ENCODE results near the gene ADAM8. TPM values are rescaled to one million over a fixed set of nuclear protein-coding genes. Genes with fewer than 3 reads are reported as not detected.

The ADAM8 gene
- total and polyA plus RNA-seq, 2 of the 8 experiments (the other 6 are each of a cell fraction or from before 2014, with no cell fraction given): 4.6 TPM

DNA sequence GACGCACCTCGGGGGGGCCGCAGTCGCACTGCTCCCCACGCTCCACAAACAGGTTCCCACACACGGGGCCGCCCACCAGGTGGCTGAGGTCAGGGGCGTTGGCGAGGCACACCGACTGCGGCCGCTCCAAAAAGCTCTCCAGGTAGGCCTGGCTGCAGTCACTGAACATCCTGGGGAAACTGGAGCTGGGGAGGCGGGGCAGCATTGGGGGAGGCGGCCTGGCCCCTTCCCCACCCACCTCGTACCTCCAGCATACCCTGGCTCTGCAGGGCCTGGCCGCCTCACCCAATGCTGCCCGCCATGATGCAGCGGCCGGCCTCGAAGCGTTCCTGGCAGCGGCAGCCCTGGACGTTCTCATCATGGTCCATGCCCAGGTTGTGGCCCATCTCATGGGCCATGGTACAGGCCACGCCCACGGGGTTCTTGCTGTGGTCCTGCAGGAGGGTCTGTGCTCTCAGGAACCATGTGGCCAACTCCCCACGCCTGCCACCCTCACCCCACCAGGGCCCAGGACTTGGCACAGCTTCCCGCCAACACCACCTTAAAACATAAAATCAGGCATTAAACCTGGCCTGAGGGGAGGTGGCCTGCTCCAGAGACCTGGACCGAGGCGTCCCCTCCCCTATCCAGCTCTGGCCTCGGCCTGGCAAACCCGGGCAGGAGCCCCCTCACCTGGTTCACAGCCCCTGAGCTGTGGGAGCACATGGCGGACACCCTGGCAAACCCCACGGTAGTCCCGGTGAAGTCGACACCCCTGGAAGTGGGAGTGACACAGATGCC, 5.0 kb downstream of the ADAM8 start:
- Histone ChIP-seq H4K5ac (ENCODE audit: insufficient read length, low read depth, low read length) (no peak overlapping the region), H3K4me3 (ENCODE audit: extremely low read depth in 1 of 4, insufficient read depth in 2 of 4, low read depth in 3 of 4, low read length in 4 of 4) (no peak overlapping the region), H3K27me3 (replicated peaks in 1 of 4; ENCODE audit: control insufficient read depth in 3 of 4, extremely low read depth in 1 of 4, insufficient read depth in 3 of 4, low read length in 3 of 4) (peaks cover 0 to 7% (median 4%) of the 10 kb centered on the region in 4 experiments; a peak in 6 of 7 replicates), H3K23ac (ENCODE audit: insufficient read length) (no peak overlapping the region), H3K9me3 (ENCODE audit: insufficient read depth in 2 of 2, low read depth in 1 of 2, low read length in 1 of 2) (no peaks in the 10 kb centered on the region), H3K4me1 (replicated peaks in 1 of 4; ENCODE audit: control insufficient read depth in 3 of 4, insufficient read depth in 4 of 4, low read length in 3 of 4) (peaks cover 0 to 10% (median 2%) of the 10 kb centered on the region in 4 experiments; a peak in 5 of 7 replicates), H3K14ac (ENCODE audit: insufficient read length) (no peak overlapping the region), H2BK120ac (replicated peaks; ENCODE audit: low read depth, low read length) (no peak overlapping the region), H4K91ac (replicated peaks; ENCODE audit: insufficient read length, low read length) (no peak overlapping the region), H4K8ac (ENCODE audit: extremely low read depth, insufficient read depth, low read length) (no peak overlapping the region), H2AFZ (ENCODE audit: low read length) (no peak overlapping the region), H3K23me2 (ENCODE audit: low read depth, low read length) (peaks cover 5% of the 10 kb centered on the region; the same call in 1 of the 2 replicates), H4K20me1 (replicated peaks in 1 of 2; ENCODE audit: control insufficient read depth in 1 of 2, insufficient read depth in 2 of 2, low read length in 2 of 2) (peaks cover 0 to 5% of the 10 kb centered on the region in 2 experiments), H2BK20ac (ENCODE audit: low read length) (no peak overlapping the region), H2BK15ac (ENCODE audit: low read length) (no peak overlapping the region), H3K27ac (ENCODE audit: low read depth, low read length) (no peak overlapping the region), H2AK5ac (ENCODE audit: low read depth, low read length) (no peak overlapping the region), H3K4ac (replicated peaks; ENCODE audit: insufficient read length, low read depth, low read length) (no peak overlapping the region), H3K4me2 (ENCODE audit: insufficient read depth in 1 of 2, low read depth in 2 of 2, low read length in 2 of 2) (no peak overlapping the region), H3K36me3 (ENCODE audit: control insufficient read depth in 2 of 4, insufficient read depth in 4 of 4, low read length in 3 of 4) (no peaks in the 10 kb centered on the region), H2BK5ac (ENCODE audit: low read depth, low read length) (no peak overlapping the region), H3K79me1 (ENCODE audit: low read depth, low read length) (no peaks in the 10 kb centered on the region), H3K9ac (replicated peaks in 1 of 4; ENCODE audit: extremely low read depth in 1 of 4, low read depth in 3 of 4, low read length in 3 of 4) (no peak overlapping the region), H3K56ac (replicated peaks; ENCODE audit: insufficient read length, low read depth, low read length) (no peak overlapping the region), H2BK12ac (ENCODE audit: low read depth, low read length) (no peak overlapping the region), H3K79me2 (ENCODE audit: control insufficient read depth in 1 of 2, insufficient read depth in 2 of 2, low read length in 2 of 2) (no peaks in the 10 kb centered on the region), H3K18ac (ENCODE audit: extremely low read depth, low read length) (no peak overlapping the region; the same call in 1 of the 2 replicates)
- WGBS, 2 experiments (ENCODE audit: extremely low coverage in 1 of 2, insufficient coverage in 1 of 2, insufficient read length in 1 of 2, insufficient replicate concordance in 2 of 2, low coverage in 1 of 2, low lambda C conversion rate in 2 of 2, missing lambda C conversion rate in 1 of 2): 82% methylated on average over 19 of the region's 35 CpGs; no CpG with 5 or more reads in 1 of the 2 experiments
- DNase-seq (ENCODE audit: low read depth in 1 of 2, low spot score in 2 of 2) (no peak), FAIRE-seq (no peak)
- POLR2A ChIA-PET (ENCODE audit: partially characterized antibody): interaction anchor here (0.7 to 1.0 kb wide), 3 partner anchors 13 to 128 kb away, joined by 3 read pairs; no protein-coding TSS in a partner anchor
- CTCF ChIA-PET (ENCODE audit: partially characterized antibody): interaction anchor here (1.2 to 3.5 kb wide), 6 partner anchors 15 to 128 kb away, joined by 3 to 11 read pairs (median 5); no protein-coding TSS in a partner anchor
